Esophagus squamous epithelium (tissue), 4 donors: ENCODE data around the gene CNTNAP2.

Source experiments
- CTCF ChIP-seq, 6 experiments: fragments of 450-650 bp in 4 of 6; fragments of 200-600 bp in 2 of 6; sonication (generic) in 2 of 6; IDR thresholded peaks; one replicate each; pipeline ENCODE4 v1.5.1; 2016 to 2019; ENCODE audit warnings: antibody characterized with exemption in 6 of 6, mild to moderate bottlenecking in 4 of 6, moderate library complexity in 4 of 6
- POLR2A ChIP-seq, 4 donors: fragments of 450-650 bp; IDR thresholded peaks; one replicate each; pipeline ENCODE4 v1.6.1; 2017; ENCODE audit warnings: antibody characterized with exemption in 4 of 4, mild to moderate bottlenecking in 4 of 4, moderate library complexity in 3 of 4

GRCh38 chr7:148129023-148129422 is 2012.4 kb downstream of the CNTNAP2 start:
- no peak for TF ChIP-seq CTCF (IDR thresholded peaks at IDR 0.05)
- no peak for TF ChIP-seq POLR2A (IDR thresholded peaks at IDR 0.05)
